Epidermal melanocyte (primary cell): ENCODE data around the gene ABHD2.

Experiments used
- DNase-seq: peaks from one replicate; pipeline ENCODE4 v3.0.0; 2011; ENCODE audit warnings: low spot score; ENCODE audit not compliant: insufficient read length

The ABHD2 gene

DNA sequence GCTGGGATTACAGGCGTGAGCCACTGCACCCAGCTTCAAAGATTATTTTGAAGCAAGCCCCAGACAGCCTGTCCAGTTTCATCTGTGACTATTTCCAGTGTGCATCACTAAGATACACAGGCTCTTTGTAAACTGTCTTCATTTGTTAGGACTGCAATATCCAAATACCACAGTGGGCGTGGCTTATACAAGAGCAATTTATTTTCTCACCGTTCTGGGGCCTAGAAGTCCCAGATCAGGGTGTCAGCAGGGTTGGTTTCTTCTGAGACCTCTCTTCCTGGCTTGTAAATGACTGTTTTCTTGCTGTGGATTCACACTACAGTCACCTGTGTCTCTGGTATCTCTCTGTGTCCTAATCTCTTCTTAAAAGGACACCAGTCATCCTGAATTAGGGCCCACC, 73.4 kb downstream of the ABHD2 start:
- DNase-seq: no peak

DNA sequence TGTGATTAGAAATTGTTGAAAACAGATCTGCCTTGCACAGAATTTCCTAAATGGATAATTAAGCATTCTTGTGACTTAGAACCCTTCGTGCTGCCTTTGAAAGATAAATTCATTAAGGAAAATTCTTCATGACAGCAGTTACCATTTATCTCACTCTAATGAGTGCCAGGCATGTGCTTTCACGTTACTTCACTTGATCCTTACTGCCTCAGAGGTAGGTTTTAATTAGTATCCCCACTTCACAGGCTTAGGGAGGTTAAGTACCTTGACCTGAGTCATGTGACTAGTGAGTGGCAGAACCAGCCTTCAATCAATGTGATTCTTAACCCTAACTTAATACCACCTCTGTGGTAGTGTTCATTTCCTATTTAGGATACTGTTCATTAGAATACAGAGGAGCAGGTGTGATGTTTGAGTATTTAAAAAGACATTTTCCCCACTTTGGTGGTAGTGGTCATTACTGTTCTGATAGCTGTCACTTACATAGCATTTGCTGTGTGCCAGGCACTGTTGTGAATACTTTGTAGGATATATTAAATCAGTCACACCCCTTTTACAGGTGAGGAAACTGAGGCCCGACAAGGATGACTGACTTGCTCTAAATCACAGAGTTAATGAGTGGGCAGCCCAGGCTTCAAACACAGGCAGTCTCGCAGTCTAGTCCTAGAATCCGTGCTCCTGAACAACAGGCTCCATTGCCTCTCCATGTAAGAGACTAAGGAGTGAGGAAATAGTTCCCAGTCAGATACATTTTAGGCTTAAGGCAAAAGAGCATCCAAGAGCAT, 75.2 kb downstream of the ABHD2 start:
- no peak for DNase-seq

DNA sequence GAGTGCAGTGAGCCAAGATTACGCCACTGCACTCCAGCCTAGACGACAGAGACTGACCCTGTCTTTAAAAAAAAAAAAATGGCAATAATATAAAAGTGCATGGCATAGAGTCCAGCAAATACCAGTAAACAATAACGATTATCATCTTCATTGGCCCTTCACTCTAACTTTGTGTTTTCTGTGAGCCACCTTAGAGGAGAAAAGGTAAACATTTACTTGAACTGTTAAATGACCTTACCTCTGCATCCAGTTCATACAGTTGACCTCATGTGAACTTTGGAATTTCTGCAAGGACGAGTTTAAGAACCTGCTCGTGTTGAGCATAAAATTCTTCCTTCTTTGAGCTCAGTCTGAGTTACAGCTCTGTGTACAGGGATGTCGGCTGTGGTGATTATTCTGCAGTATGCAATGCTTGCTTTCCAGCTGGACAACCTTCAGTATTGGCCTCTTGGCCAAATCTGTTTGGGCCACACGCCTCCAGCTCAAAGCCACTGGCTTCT, 76.5 kb downstream of the ABHD2 start:
- no peak for DNase-seq

DNA sequence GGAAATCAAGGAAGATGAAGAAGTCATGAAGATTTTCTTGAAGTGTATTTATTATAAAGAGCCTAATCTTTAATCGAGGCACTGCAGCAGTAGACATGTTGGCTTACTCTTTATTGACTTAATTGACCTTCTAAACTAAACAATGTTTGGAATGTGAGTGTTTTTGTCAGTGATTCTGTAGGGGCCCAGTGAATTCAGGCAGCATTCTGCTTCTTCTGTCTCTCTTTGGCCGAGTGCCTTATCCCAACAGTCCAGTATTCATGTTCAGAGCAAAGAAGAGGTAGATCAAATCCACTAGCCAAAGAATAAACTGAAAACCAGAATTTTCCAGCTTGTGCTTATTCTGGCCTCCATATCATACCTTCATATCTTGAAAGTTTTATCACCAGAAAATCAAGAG, 77.4 kb downstream of the ABHD2 start:
- DNase-seq: no peak

DNA sequence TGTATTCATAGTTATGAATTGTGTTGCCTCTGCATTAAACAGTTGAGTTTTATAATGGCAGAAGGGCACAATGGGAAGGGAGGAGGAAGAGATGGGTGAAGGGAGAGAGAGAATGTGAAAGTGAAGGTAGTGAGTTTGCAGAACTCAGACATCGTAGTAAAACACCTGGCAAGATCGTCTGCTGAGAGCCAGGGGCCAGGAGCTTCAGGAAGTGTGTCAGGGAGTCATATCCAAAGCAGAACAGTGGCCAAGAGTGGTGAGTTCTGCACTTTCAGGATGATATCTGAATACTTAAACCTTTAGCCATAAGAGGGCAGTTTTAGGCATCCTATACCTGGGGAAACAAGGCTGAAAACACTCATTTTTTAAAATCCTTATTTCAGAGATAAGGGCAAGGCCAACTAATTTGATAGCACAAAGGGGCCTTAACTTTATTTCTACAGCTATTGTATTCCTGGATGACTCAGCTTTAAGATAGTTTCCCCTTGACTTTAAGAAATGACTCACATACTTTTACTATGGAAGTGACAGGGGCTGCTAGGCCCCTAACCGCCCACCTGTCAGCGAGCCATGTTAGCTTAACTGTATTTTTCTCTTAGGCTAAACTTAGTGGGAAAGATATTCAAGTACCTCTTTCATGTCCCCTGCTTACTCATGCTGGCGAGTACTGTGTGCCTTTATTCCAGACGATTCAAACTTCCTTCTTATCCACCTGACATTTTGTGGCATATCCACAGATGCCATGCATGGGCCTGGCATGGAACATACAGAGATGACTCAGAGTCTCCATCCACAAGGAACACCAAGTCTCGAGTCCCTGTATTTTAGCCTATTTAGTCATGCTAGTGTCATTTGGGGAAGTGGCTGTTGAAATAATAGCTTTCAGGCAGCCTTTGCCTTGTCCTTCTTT, 79.3 kb downstream of the ABHD2 start:
- no peak for DNase-seq

DNA sequence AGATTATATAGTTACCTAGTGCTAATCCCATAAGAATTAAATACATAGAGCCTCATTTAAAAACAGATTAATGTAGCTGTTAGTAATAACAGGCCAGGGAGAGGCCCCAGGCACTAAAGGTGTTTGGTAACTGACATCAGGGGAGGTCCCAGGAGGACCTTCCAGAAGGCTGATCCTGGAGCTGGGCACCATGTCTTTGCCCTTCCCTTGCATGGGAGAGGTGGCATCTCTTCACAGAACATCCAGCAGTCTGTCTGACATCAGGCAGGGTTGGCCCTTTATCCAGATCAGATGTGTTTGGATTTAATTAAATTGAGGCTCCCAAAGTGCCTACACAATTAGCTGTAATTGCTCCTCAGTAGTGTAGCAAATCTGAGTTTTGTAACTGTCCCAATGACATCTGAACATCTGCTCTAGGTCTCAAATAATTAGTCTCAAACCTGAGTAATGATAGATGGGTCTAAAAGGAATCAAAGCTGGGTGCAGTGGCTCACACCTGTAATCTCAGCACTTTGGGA, 80.1 kb downstream of the ABHD2 start:
- DNase-seq: no peak

DNA sequence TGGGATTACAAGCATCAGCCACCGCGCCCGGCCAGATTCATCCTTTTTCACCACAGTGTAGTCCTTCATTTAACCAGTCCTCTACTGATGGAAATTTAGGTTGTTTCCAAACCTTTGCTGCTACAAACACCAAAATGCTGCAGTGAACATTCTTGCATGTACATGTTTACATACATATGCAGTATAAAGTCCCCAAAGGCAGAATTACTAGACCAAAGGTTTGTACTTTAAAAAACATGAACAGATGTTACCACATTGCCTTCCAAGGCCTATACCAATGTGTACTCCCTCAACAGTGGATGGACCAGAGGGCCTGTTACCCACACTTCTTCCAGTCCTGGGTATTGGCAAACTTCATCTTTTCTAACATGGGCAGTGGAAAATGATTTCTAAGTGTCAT, 82.1 kb downstream of the ABHD2 start:
- no peak for DNase-seq

DNA sequence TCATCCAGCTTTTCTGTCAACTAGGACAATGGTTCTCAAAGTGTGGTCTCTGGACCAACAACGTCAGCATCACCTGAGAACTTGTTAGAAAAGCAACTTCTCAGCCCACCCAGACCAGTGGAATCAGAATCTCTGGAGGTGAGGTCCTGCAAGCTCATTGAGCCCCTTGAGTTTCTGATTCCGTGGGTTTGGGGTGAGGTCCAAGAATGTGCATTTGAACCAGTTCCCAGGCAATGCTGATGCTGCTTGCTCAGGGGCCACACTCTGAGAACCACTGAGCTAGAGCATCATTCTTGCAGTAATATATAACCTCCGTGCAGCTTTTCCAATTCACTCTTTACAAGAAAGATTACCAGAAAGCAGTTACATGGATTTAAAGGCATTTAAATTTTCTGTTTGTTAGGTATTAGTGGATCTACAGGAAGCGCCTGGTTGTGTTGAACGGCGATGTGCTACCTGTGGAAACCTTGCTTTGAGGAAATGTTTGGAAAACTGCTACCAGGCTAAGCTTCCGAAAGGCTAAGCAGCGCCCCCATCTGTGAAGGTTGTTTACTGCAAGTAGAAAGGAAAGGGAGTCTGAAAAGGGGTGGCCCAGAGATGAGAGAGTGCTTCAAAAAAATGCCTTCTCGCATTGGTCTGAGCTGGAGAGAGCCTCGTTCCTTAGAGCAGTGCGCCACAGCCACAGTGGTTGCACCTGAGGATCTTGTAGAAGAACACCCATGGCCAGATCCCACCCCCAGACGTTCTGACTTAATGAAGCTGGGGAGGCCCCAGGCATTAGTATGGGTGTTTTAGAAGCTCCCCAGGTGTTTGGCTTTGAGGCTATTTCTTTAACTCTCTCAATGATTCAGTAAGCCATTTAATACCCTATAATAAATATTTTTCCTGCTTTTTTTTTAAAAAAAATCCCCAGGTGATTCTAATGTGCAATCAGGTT, 83.1 kb downstream of the ABHD2 start:
- DNase-seq: no peak

DNA sequence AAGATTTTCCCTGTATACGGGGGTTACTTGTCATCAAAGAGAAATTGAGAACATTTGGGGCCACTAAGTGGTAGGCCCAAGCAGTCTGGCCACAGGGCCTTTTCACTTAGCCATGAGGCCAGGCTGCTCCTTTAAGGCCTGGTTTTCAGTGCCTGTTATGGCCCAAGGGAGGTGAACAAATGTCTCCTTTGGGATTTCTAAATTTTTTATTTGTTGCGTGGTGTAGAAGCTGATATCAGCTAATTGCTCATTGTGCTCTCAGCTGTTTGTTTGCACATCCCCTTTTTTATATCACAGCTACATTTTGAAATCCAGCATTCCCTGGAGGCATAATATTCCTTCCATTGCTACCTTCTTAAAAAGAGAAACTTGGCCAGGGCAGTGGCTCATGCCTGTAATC, 84.7 kb downstream of the ABHD2 start:
- DNase-seq: no peak

DNA sequence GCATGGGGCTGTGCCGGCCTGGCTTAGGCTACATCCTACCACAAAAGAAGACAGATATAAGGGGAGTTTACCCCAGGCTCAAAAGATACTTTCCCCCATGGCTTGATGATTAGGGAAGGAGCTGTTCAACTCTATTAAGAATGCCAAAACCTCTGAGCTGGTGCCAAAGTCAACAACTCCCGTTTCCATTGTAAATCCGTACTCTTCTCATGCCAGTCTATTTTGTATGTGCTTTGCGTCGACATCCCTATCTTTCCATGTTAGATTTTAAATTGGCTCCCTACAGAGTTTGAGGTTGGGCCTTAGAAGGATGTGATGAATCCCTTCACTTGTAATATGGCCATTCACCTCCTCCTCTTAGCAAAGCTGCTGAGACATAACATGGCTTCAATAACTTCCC, 86.2 kb downstream of the ABHD2 start:
- no peak for DNase-seq

DNA sequence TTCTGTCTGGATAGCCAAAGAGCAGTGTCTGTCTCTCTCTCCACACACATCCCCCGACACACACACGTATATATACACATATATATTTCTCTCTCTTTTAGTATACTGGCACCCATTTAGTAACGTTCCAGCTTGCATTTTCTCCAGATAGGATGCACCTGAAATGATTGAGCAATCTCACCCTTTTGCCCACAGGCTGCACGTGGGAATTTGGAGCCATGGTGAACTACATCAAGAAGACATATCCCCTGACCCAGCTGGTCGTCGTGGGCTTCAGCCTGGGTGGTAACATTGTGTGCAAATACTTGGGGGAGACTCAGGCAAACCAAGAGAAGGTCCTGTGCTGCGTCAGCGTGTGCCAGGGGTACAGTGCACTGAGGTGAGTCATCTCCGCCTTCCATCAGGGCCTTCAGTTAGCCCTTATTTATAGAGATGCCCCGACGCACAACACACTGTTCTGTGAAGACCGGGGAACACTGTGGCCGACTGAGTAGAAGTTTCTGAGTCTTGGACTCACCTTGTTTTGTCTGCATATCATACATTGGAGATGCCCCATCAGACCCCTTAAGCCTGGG, 87.4 kb downstream of the ABHD2 start:
- DNase-seq: no peak

DNA sequence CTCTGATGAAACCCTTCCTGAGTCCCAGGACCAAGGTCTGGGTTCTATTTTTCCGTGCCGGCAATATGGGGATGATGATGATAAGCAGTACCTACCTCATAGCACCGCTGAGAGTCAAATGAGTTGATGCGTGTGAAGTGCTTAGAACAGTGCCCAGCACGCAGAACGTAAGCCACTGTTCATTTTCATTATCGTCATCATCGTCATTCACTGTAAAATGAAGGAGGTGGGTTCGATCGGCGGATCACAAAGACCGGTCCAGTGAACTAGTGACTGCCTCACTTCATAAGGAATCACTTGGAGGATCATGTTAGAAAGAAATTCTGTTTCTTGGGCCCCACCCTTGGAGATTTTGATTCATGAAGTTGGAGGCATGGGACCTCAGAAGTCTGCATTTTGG, 88.9 kb downstream of the ABHD2 start:
- DNase-seq: no peak

DNA sequence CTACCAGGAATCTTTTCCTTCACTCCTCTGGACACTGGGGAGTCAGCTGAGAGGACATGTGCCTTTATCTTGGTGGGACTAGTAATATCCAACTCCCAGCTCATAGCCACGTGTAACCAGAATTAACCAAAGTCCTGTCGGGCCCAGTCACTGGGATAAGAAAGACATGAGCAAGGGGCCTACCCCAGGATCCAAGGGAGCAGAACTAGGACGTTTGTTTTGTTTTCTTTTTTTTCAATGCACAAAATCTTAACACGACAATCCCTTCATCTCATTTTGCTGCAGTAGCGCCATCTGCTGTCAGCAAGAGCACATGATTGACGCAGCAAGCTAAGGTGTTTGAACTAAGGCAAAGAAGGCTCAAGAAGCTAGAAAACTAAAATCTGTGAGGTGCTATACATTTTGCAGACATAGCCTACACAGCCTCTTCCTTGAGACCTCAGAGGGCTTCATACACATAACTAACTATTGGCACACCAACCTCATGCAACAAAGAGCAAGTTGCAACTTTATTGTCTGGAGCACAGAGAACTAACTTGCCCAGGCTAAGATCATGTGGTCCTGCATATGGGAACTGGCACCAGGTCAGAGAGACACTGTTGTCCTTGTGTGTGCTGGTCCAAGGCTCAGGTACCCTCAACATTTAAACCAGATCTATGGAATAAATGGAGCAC, 89.5 kb downstream of the ABHD2 start:
- DNase-seq: peak; percentile 72

DNA sequence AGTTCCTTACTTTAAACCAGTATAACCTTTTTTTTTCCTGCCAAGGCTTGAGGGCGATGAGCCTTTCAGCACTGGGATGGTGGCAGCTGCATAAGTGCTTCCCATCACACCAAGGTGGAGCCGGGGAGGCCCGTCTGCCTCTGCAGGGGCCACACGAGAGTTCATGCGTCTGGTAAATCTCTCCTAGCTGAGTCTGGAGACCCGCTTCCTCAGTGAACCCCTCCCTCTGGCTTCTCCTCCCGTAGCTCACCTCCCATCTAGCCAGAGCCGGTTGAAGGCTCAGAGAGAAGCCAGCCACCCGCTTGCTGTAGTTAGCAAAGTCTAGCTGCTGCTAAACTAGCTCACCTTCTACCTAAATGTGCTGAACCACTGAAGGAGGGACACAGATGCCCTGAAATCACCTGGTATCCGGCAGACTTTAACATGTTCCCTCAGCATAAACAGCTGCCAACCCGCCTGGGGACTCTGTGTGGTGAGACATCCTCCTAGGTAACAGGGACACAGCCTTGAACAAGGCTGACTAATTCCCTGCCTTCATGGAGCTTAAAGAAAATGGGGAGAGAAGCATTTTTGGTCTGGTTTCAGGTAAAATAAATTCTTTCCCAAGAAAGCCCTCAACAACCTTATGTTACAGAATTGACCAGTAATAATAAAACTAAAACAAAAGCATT, 90.2 kb downstream of the ABHD2 start:
- no peak for DNase-seq

DNA sequence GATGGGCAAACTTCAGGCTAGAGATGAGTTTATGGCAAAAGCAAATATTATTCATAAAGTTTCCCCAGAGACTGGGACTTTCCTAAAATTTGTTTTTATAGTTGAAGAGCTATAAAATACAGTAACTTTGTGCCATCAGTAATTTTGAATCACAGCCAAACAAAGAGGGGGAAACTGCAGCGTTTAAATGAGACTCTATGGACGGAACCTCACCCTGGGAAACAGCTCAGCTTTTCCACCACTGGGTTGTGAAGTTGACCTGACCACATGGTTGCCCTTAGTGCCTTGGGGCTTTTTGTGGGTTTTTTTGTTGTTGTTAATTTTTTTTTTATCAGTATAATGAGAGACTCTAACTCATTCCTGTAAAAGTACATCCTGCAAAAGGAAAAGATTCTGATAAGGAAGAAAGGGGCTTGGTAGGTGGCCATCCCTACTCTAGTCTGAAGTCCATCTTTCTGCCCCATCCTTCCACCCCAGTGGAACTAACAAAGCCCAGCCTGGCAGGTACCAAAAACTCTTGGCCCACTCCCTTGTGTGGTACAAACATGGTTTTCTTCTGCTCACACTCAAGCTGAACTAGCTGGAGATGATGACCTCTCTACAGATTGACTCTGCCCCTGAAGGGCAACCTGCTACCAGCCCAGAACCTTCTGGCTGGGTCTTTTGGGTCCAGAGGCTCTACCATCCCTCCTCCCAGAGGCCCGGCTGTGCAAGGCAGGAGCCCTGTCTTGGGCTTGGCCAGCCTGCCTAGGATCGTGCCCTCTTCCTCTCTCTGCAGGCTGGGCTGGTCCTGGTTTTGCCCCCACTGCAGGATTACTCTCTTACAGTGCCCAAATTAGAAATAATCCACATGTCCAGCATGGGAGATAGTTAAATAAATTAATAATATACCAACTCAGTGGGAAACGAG, 92.0 kb downstream of the ABHD2 start:
- DNase-seq: no peak

DNA sequence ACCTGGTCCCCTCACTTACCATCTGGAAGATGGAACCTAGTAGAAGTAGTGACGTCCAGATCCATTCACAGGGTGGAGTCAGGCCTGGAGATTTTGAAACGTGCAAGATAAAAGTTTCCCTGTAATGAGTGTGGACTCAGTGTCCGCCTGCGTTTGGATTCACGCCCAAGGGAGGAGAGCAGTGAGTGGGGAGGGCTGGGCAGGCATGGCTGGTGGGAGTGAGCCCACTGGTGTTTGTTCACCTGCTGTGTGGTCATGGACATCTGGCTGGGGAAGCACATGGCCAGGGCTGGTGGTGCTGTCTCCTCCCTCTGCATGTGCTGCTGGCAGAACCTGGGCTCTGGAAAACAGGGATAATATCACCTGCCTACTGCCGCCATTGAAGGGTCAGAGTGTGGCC, 96.1 kb downstream of the ABHD2 start:
- no peak for DNase-seq

DNA sequence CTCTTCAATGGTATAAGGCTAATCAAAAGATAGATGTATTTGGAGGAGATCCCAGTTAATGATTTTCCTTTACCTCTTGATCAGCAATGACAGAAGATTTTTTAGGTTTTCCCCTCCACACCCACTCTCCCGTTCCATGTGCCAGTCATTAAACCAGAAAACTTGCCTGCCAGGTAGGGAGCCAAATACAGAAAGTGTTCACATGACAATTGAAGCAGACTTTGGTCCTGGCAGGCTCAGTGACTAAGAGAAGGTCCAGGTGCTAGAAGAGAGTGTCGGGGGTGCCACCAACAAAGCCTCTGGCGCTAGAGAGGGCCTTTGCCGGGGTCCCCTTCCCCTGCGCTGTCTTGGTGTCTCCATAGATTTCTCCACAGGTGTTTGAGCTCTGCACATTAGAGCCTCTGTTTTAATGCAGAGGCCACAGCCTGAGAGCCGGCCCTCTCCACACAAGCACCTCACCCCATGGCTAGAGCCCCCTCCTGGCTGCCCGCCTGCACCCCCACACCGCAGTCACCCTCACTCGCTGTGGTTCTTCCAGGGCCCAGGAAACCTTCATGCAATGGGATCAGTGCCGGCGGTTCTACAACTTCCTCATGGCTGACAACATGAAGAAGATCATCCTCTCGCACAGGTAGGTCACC, 96.8 kb downstream of the ABHD2 start:
- DNase-seq: no peak

DNA sequence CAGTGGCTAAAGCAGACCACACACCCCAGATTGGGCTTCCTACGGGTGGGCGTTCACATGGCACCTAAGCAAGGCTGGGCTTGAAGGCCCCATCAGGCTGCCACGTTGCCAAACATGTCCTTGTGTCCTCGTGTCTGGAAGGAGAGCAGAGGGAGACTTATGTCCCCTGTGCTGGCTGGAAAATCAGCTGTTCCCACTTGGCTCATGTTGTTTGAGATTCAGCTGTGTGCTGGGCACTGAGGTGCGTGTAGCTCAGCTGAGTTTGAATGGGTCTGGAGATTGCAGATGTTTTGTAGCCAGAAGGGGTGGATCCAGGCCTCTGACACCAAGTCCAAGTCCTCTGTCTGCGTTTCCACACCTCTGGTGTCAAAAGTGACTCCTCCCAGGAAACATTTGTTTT, 98.5 kb downstream of the ABHD2 start:
- DNase-seq: no peak
